DMS 273 (cell line): ENCODE measurements around the gene EIF2B5.
A peak's percentile ranks its signal among the peaks of the same experiment; 100 is the strongest.

ENCODE experiments used
- DNase-seq: peaks from one replicate; lab custom pipeline; 2025; ENCODE audit not compliant: unreplicated experiment; lab: John Stamatoyannopoulos, UW

EIF2B5 gene

GRCh38 chr3:184173374-184173722 lies 38.2 kb downstream of the EIF2B5 start:
- no peak for DNase-seq

GRCh38 chr3:184174284-184174645 lies 39.1 kb downstream of the EIF2B5 start:
- DNase-seq = no peak

GRCh38 chr3:184174646-184175492 lies 39.7 kb downstream of the EIF2B5 start, which contains the start of gene AP2M1:
Gene AP2M1, plus strand, starts transcription at chr3:184174855. Its CDS starts 2,139 bp downstream, at chr3:184176994.
- DNase-seq = peak; percentile 100

GRCh38 chr3:184175506-184175905 lies 40.3 kb downstream of the EIF2B5 start:
- no peak for DNase-seq

- no peak for DNase-seq
These were observed 40.8 kb downstream of the EIF2B5 start for GRCh38 chr3:184175981-184176376.

GRCh38 chr3:184176377-184177330 lies 41.5 kb downstream of the EIF2B5 start:
- DNase-seq = peak; percentile 80

GRCh38 chr3:184177331-184177731 lies 42.2 kb downstream of the EIF2B5 start:
- no peak for DNase-seq

GRCh38 chr3:184177767-184178306 lies 42.7 kb downstream of the EIF2B5 start:
- DNase-seq = no peak

- no peak for DNase-seq
These were observed 43.5 kb downstream of the EIF2B5 start for GRCh38 chr3:184178521-184179138.

GRCh38 chr3:184180165-184180564 lies 45.0 kb downstream of the EIF2B5 start:
- no peak for DNase-seq

GRCh38 chr3:184181596-184181995 lies 46.4 kb downstream of the EIF2B5 start:
- no peak for DNase-seq

- DNase-seq = no peak
These were observed 48.5 kb downstream of the EIF2B5 start for GRCh38 chr3:184183679-184184078.

- DNase-seq = no peak
These were observed 49.5 kb downstream of the EIF2B5 start for GRCh38 chr3:184184546-184185230.

GRCh38 chr3:184185461-184186183 lies 50.5 kb downstream of the EIF2B5 start:
- peak; percentile 100 for DNase-seq

GRCh38 chr3:184186184-184186901 lies 51.2 kb downstream of the EIF2B5 start, which contains the start of gene ABCF3:
Gene ABCF3, plus strand, starts transcription at chr3:184186199. Its CDS starts 9 bp downstream, at chr3:184186208.
- peak; percentile 76 for DNase-seq

GRCh38 chr3:184186902-184187207 lies 51.7 kb downstream of the EIF2B5 start:
- peak; percentile 73 for DNase-seq

- DNase-seq = no peak
These were observed 52.9 kb downstream of the EIF2B5 start for GRCh38 chr3:184188080-184188479.

GRCh38 chr3:184189421-184189820 lies 54.3 kb downstream of the EIF2B5 start:
- no peak for DNase-seq

- DNase-seq = no peak
These were observed 57.7 kb downstream of the EIF2B5 start for GRCh38 chr3:184192889-184193288.
